MM.1S (cell line): ENCODE results near the gene NCSTN.

Experiments used
- CTCF ChIP-seq: fragments of 300-600 bp; sonication (generic); IDR thresholded peaks from 2 replicates; pipeline ENCODE4 v1.5.1; 2016; ENCODE audit warnings: antibody characterized with exemption, low read length, mixed read lengths
- EZH2 ChIP-seq: fragments of 300-600 bp; sonication (generic); optimal IDR thresholded peaks from 2 replicates; pipeline ENCODE3; 2017; ENCODE audit warnings: low read depth, mild to moderate bottlenecking, antibody characterized with exemption, low read length, mixed read lengths
- EZH2phosphoT487 ChIP-seq: fragments of 300-600 bp; sonication (generic); IDR thresholded peaks from 2 replicates; pipeline ENCODE4 v1.6.1; 2018; ENCODE audit warnings: antibody characterized with exemption, low read length

- TF ChIP-seq CTCF (no peak), EZH2phosphoT487 (no peak), EZH2 (no peak)
These were observed 8.4 kb downstream of the NCSTN start for GRCh38 chr1:160351629-160352028.
